Transverse colon (tissue), 1 donor: Measurements from ENCODE around the gene SPINK4.

Source experiments
- EP300 ChIP-seq: sonication (generic); formaldehyde crosslinking; IDR thresholded peaks from one replicate; pipeline ENCODE4 v1.6.1; 2017; ENCODE audit warnings: antibody characterized with exemption, low read depth
- POLR2A ChIP-seq: fragments of 450-650 bp; IDR thresholded peaks from one replicate; pipeline ENCODE4 v1.6.1; 2016; ENCODE audit warnings: antibody characterized with exemption, mild to moderate bottlenecking, moderate library complexity

DNA sequence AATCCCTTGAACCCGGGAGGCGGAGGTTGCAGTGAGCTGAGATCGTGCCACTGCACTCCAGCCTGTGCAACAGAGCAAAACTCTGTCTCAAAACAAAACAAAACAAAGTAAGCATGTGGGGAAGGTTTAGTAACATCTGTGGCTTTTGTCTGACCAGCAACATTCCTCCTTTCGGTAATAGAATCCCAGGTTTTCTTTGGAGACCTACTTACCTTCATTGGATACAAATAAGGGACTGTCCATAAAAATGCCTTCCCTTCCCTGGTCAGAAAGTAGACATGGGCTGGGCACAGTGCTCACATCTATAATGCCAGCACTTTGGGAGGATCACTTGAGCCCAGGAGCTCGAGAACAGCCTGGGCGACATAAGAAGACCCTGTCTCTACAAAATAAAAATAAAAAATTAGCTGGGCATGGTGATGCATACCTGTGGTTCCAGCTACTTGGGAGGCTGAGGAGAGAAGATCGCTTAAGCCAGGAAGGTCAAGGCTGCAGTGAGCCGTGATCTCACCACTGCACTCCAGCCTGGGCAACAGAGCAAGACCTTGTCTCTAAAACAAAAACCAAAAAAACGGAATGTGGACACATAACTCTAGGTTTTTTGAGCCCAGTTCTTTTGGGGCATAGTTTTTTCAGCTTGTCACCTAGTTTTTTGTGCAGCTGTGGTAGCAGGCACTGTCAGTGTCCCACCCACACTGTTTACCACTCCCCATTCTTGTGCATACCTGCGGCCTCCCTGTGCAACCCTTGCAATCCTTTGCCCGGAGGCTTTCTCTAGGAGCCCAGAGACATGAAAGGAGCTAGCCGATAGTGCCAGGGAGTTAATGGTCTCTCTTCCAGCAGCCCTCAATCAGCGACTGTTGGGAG lies 9.0 kb upstream of the SPINK4 start:
- no peak for TF ChIP-seq EP300
- no peak for TF ChIP-seq POLR2A
